Measurements from ENCODE around the gene ELF3. TPM values are rescaled to one million over a fixed set of nuclear protein-coding genes. Genes with fewer than 3 reads are reported as not detected.
"Not testable (repeated sequence)": the region's sequence is repeated elsewhere in the genome, so short reads cannot be mapped to it uniquely, and the experiment has no call there.

Gene ELF3
- total and polyA plus RNA-seq, 2 of the 13 experiments (the other 11 are each of a cell fraction or from before 2014, with no cell fraction given) = 11.5 to 55.1 TPM

- Histone ChIP-seq H3K27ac (ENCODE audit: extremely low read length, insufficient read depth, low read length) (no peak overlapping the region), H3K4me3 (replicated peaks in 1 of 3; ENCODE audit: insufficient read depth in 1 of 3, low read depth in 2 of 3, low read length in 3 of 3) (no peak overlapping the region), H3K9ac (ENCODE audit: insufficient read depth, low read depth, low read length) (no peak overlapping the region), H2AFZ (ENCODE audit: low read length) (no peak overlapping the region), H3K4me1 (ENCODE audit: insufficient read depth, low read length) (peaks cover 75% of the 10 kb centered on the region), H3K4me2 (ENCODE audit: low read depth, low read length) (no peak overlapping the region), H3K79me2 (ENCODE audit: insufficient read depth, low read length) (no peaks in the 10 kb centered on the region), H3K27me3 (ENCODE audit: control insufficient read depth in 1 of 2, insufficient read depth in 2 of 2, low read length in 2 of 2) (no peaks in the 10 kb centered on the region), H3K9me3 (ENCODE audit: low read length) (no peaks in the 10 kb centered on the region), H3K36me3 (replicated peaks in 1 of 2; ENCODE audit: control insufficient read depth in 1 of 2, insufficient read depth in 2 of 2, low read length in 2 of 2) (no peaks in the 10 kb centered on the region), H4K20me1 (ENCODE audit: insufficient read depth, low read length) (no peaks in the 10 kb centered on the region)
- ChIA-PET CTCF (ENCODE audit: low intra/inter-chr PET ratio, low total read pairs) (no interaction called here), POLR2A (no interaction called here)
- TF ChIP-seq ZNF629 (CRISPR knock-in tag; conservative IDR thresholded peaks at IDR 0.05) = no peak
- TF ChIP-seq ZNF30 (CRISPR knock-in tag; IDR thresholded peaks at IDR 0.05) = no peak
- no peak for TF ChIP-seq ZNF17 (CRISPR knock-in tag; IDR thresholded peaks at IDR 0.05)
- TF ChIP-seq GMEB1 (CRISPR knock-in tag; IDR thresholded peaks at IDR 0.05; ENCODE audit: borderline replicate concordance) = no peak
- no peak for TF ChIP-seq ZNF879 (CRISPR knock-in tag; IDR thresholded peaks at IDR 0.05)
- no peak for TF ChIP-seq ZNF441 (CRISPR knock-in tag; IDR thresholded peaks at IDR 0.05; ENCODE audit: borderline replicate concordance)
- TF ChIP-seq CREBL2 (CRISPR knock-in tag; IDR thresholded peaks at IDR 0.05; ENCODE audit: borderline replicate concordance) = no peak
- TF ChIP-seq ZZZ3 (CRISPR knock-in tag; IDR thresholded peaks at IDR 0.05; ENCODE audit: borderline replicate concordance) = no peak
- TF ChIP-seq ZNF709 (CRISPR knock-in tag; IDR thresholded peaks at IDR 0.05) = no peak
- no peak for TF ChIP-seq SP1 (IDR thresholded peaks at IDR 0.05)
- TF ChIP-seq SP1 (CRISPR knock-in tag; IDR thresholded peaks at IDR 0.05) = no peak
- in situ Hi-C loops (cut with HindIII; ENCODE audit: extremely low pct_ligation_motif_present, low pct_unique_long_range_greater_than_20kb) = no loop called here
- ATAC-seq (no peak), DNase-seq (ENCODE audit: low spot score) (no peak), FAIRE-seq (no peak)
- no TSS peak for BruUV-seq (replicated peaks)
- 74% methylated on average over 4 of the region's 4 CpGs for WGBS (ENCODE audit: low lambda C conversion rate)
- intact Hi-C loops (cut with micrococcal nuclease; ENCODE audit: unreplicated experiment) = no loop called here
Measured at GRCh38 chr1:202061055-202061454, 50.7 kb downstream of the ELF3 start.

- FAIRE-seq; in situ Hi-C loops (cut with HindIII; ENCODE audit: extremely low pct_ligation_motif_present, low pct_unique_long_range_greater_than_20kb); CTCF ChIA-PET (ENCODE audit: low intra/inter-chr PET ratio, low total read pairs); H3K4me2 ChIP-seq (ENCODE audit: low read depth, low read length); H3K79me2 ChIP-seq (ENCODE audit: insufficient read depth, low read length); ATAC-seq; H3K4me3 ChIP-seq (replicated peaks in 1 of 3; ENCODE audit: insufficient read depth in 1 of 3, low read depth in 2 of 3, low read length in 3 of 3); POLR2A ChIA-PET; H3K36me3 ChIP-seq (replicated peaks in 1 of 2; ENCODE audit: control insufficient read depth in 1 of 2, insufficient read depth in 2 of 2, low read length in 2 of 2); BruUV-seq (replicated peaks); H3K27ac ChIP-seq (ENCODE audit: extremely low read length, insufficient read depth, low read length); DNase-seq (ENCODE audit: low spot score); H3K27me3 ChIP-seq (ENCODE audit: control insufficient read depth in 1 of 2, insufficient read depth in 2 of 2, low read length in 2 of 2); H3K9me3 ChIP-seq (ENCODE audit: low read length); H4K20me1 ChIP-seq (ENCODE audit: insufficient read depth, low read length); intact Hi-C loops (cut with micrococcal nuclease; ENCODE audit: unreplicated experiment); H3K9ac ChIP-seq (ENCODE audit: insufficient read depth, low read depth, low read length); H2AFZ ChIP-seq (ENCODE audit: low read length): not testable (repeated sequence)
- WGBS (ENCODE audit: low lambda C conversion rate) = 87% methylated on average over 6 of the region's 6 CpGs
- H3K4me1 ChIP-seq (ENCODE audit: insufficient read depth, low read length) = peaks cover 68% of the 10 kb centered on the region
Measured at GRCh38 chr1:202061787-202062186, 51.4 kb downstream of the ELF3 start.

- ATAC-seq; DNase-seq (ENCODE audit: low spot score); CTCF ChIA-PET (ENCODE audit: low intra/inter-chr PET ratio, low total read pairs); in situ Hi-C loops (cut with HindIII; ENCODE audit: extremely low pct_ligation_motif_present, low pct_unique_long_range_greater_than_20kb); intact Hi-C loops (cut with micrococcal nuclease; ENCODE audit: unreplicated experiment); H3K4me2 ChIP-seq (ENCODE audit: low read depth, low read length); H3K79me2 ChIP-seq (ENCODE audit: insufficient read depth, low read length); FAIRE-seq; H3K27ac ChIP-seq (ENCODE audit: extremely low read length, insufficient read depth, low read length); BruUV-seq (replicated peaks); H4K20me1 ChIP-seq (ENCODE audit: insufficient read depth, low read length); H3K36me3 ChIP-seq (replicated peaks in 1 of 2; ENCODE audit: control insufficient read depth in 1 of 2, insufficient read depth in 2 of 2, low read length in 2 of 2); H3K27me3 ChIP-seq (ENCODE audit: control insufficient read depth in 1 of 2, insufficient read depth in 2 of 2, low read length in 2 of 2); H3K9me3 ChIP-seq (ENCODE audit: low read length); H3K4me3 ChIP-seq (replicated peaks in 1 of 3; ENCODE audit: insufficient read depth in 1 of 3, low read depth in 2 of 3, low read length in 3 of 3); H2AFZ ChIP-seq (ENCODE audit: low read length): not testable (repeated sequence)
- WGBS (ENCODE audit: low lambda C conversion rate) = 93% methylated on average over 7 of the region's 7 CpGs
- POLR2A ChIA-PET = interaction anchor here (0.9 to 2.7 kb wide), 3 partner anchors 12 to 52 kb away, joined by 3 to 9 read pairs (median 3); partner anchors contain the start of gene ELF3
- H3K4me1 ChIP-seq (ENCODE audit: insufficient read depth, low read length) = peaks cover 60% of the 10 kb centered on the region
- peak overlapping the region; percentile 30; the same call in 1 of the 2 replicates for H3K9ac ChIP-seq (ENCODE audit: insufficient read depth, low read depth, low read length)
Measured at GRCh38 chr1:202062636-202063035, 52.2 kb downstream of the ELF3 start.
